K562 (cell line): ENCODE measurements around the gene SLC38A2. TPM values are rescaled to one million over a fixed set of nuclear protein-coding genes. Genes with fewer than 3 reads are reported as not detected.

Source experiments
- ATAC-seq: fragments of 200-7000 bp; cut with Tn5 transposase; 3 replicates; pipeline ENCODE4 v1.9.1; 2020; ENCODE audit warnings: moderate library complexity
- BruUV-seq: library from RNA; stranded (reverse); fragments of 400-500 nt; replicated peaks from 2 replicates; lab custom pipeline; 2021; lab: Mats Ljungman, UMichigan
- CTCF ChIA-PET: fragments of 300-600 bp; formaldehyde crosslinking; extraction: SDS; loops from one replicate; lab custom pipeline; 2021; ENCODE audit warnings: low intra/inter-chr PET ratio; lab: Yijun Ruan, JAX
- POLR2A ChIA-PET: fragments of 300-600, 350-650 bp; sonication (Branson Sonifier 250); formaldehyde crosslinking; extraction: SDS; loops from one replicate; lab custom pipeline; 2021; ENCODE audit warnings: antibody characterized with exemption, inconsistent platforms; lab: Yijun Ruan, JAX
- DNase-seq, 4 experiments: peaks; one replicate each; pipeline versions ENCODE4 v3.0.0 to v3.0.0-alpha.2; 2011 to 2018; ENCODE audit warnings: low spot score in 3 of 4, mixed read lengths in 3 of 4; ENCODE audit errors: extremely low read depth in 1 of 4
- FAIRE-seq: peaks from 2 replicates; lab custom pipeline; 2011; peaks lifted over from hg19 to GRCh38; lab: Jason Lieb, UNC
- H2AFZ ChIP-seq: 2 replicates; pipeline ENCODE4 v1.6.0; 2011; ENCODE audit warnings: low read depth, low read length, control low read depth, inconsistent platforms
- H3K27ac ChIP-seq: fragments of 200-600 bp; 3 replicates; pipeline ENCODE4 v1.8.0; 2011; ENCODE audit warnings: low read depth, mild to moderate bottlenecking, control low read depth, inconsistent platforms, low read length, moderate library complexity, mixed read lengths; ENCODE audit errors: extremely low read depth
- H3K27me3 ChIP-seq, 2 experiments: fragments of 300-600 bp in 1 of 2; 2 replicates in 1 of 2; 3 replicates in 1 of 2; pipeline versions ENCODE4 v1.6.0 to v1.8.0; 2011; ENCODE audit warnings: inconsistent platforms in 2 of 2, low read length in 2 of 2, mild to moderate bottlenecking in 1 of 2, mixed read lengths in 1 of 2, moderate library complexity in 1 of 2; ENCODE audit not compliant: control insufficient read depth in 2 of 2, insufficient read depth in 2 of 2
- H3K36me3 ChIP-seq: fragments of 300-600 bp; 3 replicates; pipeline ENCODE4 v1.8.0; 2011; ENCODE audit warnings: mild to moderate bottlenecking, low read length, inconsistent platforms; ENCODE audit not compliant: control insufficient read depth, insufficient read depth
- H3K4me1 ChIP-seq, 2 experiments: fragments of 200-600 bp in 1 of 2; replicated peaks in 1 of 2; 2 replicates in 1 of 2; 3 replicates in 1 of 2; pipeline versions ENCODE4 v1.5.1 to v1.8.0; 2011; ENCODE audit warnings: inconsistent platforms in 2 of 2, low read length in 2 of 2, mild to moderate bottlenecking in 1 of 2, mixed read lengths in 1 of 2, moderate library complexity in 1 of 2; ENCODE audit not compliant: control insufficient read depth in 2 of 2, insufficient read depth in 2 of 2
- H3K4me2 ChIP-seq: 2 replicates; pipeline ENCODE4 v1.6.1; 2011; ENCODE audit warnings: low read length, control low read depth, inconsistent platforms, mixed read lengths; ENCODE audit not compliant: insufficient read depth
- H3K4me3 ChIP-seq: fragments of 200-600 bp; sonication (generic), shearing (Covaris generic); 2 replicates; pipeline ENCODE4 v1.5.1; 2016; ENCODE audit warnings: control low read depth, inconsistent platforms
- H3K79me2 ChIP-seq: fragments of 200-600 bp; 3 replicates; pipeline ENCODE4 v1.8.0; 2011; ENCODE audit warnings: low read length, inconsistent platforms; ENCODE audit not compliant: control insufficient read depth, insufficient read depth
- H3K9ac ChIP-seq, 2 experiments: 2 replicates each; pipeline versions ENCODE4 v1.6.0 to v1.6.1; 2011; ENCODE audit warnings: low read depth in 2 of 2, low read length in 2 of 2, control low read depth in 1 of 2, inconsistent platforms in 1 of 2, mild to moderate bottlenecking in 1 of 2, mixed read lengths in 1 of 2; ENCODE audit not compliant: insufficient read depth in 1 of 2
- H3K9me1 ChIP-seq: one replicate; pipeline ENCODE4 v1.6.0; 2011; ENCODE audit warnings: inconsistent platforms, mild to moderate bottlenecking, low read length, moderate library complexity; ENCODE audit not compliant: control insufficient read depth, insufficient read depth
- H3K9me3 ChIP-seq: replicated peaks from 2 replicates; pipeline ENCODE4 v1.5.1; 2011; ENCODE audit warnings: low read depth, low read length, inconsistent platforms; ENCODE audit not compliant: control insufficient read depth, insufficient read depth
- H4K20me1 ChIP-seq: replicated peaks from 2 replicates; pipeline ENCODE4 v1.6.1; 2011; ENCODE audit warnings: low read length, inconsistent platforms, mixed read lengths; ENCODE audit not compliant: control insufficient read depth, insufficient read depth
- ERF ChIP-seq: fragments of 450-650 bp; formaldehyde crosslinking; IDR thresholded peaks from 2 replicates; pipeline ENCODE4 v1.4.0; 2020; ENCODE audit warnings: mild to moderate bottlenecking, mixed read lengths
- POLR2AphosphoS5 ChIP-seq: IDR thresholded peaks from 2 replicates; pipeline ENCODE4 v1.6.1; 2011; ENCODE audit warnings: mild to moderate bottlenecking, low read depth, low read length, moderate library complexity; ENCODE audit not compliant: control insufficient read depth, insufficient read depth
- SRSF3 ChIP-seq: fragments of 200-400 bp; formaldehyde crosslinking; IDR thresholded peaks from 2 replicates; pipeline ENCODE4 v1.6.1; 2016; ENCODE audit warnings: mild to moderate bottlenecking, low read length, moderate library complexity; ENCODE audit not compliant: insufficient read depth
- ZFPM2 ChIP-seq: fragments of 250-450 bp; sonication (Bioruptor Pico); IDR thresholded peaks from 2 replicates; pipeline ENCODE4 v1.5.1; 2022; ENCODE audit warnings: mild to moderate bottlenecking
- in situ Hi-C: fragments of 300-500 bp; cut with MboI; formaldehyde crosslinking; loops from 4 replicates; pipeline ENCODE4 v1.15.0; 2018; ENCODE audit warnings: inconsistent platforms, mixed read lengths
- intact Hi-C: fragments of 100-400 bp; cut with micrococcal nuclease; formaldehyde crosslinking; loops from 2 replicates; pipeline ENCODE4 v1.14.2; 2022
- polyA plus RNA-seq, 8 experiments: library from polyadenylated mRNA; depleted of rRNA in 4 of 8; stranded (reverse) in 5 of 8; unstranded in 3 of 8; fragments of >200 nt; fragmentation: Nextera tagmentation in 2 of 8; fragmentation: Illumina TruSeq in 1 of 8; extraction: Ambion mirVana in 2 of 8; extraction: Trizol in 1 of 8; gene quantifications; 2 replicates each; pipeline versions ENCODE4 v1.2.1 to v1.2.3, GENCODE V29; 2011 to 2014; ENCODE audit warnings: inconsistent platforms in 1 of 8, missing spikeins in 1 of 8
- total RNA-seq, 7 experiments: library from RNA; depleted of rRNA in 6 of 7; stranded (reverse); fragments of >200 nt in 6 of 7; fragmentation: Illumina TruSeq in 2 of 7; extraction: Trizol in 2 of 7; gene quantifications; 2 replicates each; pipeline versions ENCODE4 v1.2.1 to v1.2.3, GENCODE V29; 2011 to 2021; ENCODE audit warnings: low replicate concordance in 1 of 7
- TF ChIP-seq, protein P1 (sequence below): sonication (generic); formaldehyde crosslinking; IDR thresholded peaks from 2 replicates; pipeline ENCODE4 v1.8.0; 2022; ENCODE audit warnings: mild to moderate bottlenecking, low read depth, missing genetic modification reagents
- TF ChIP-seq, protein P2 (sequence below), 2 experiments: fragments of 450-650 bp; formaldehyde crosslinking in 1 of 2; IDR thresholded peaks; 2 replicates each; pipeline versions ENCODE4 v1.4.0 to v1.6.1; 2014 to 2020; ENCODE audit warnings: mild to moderate bottlenecking in 2 of 2, borderline replicate concordance in 1 of 2, low read depth in 1 of 2

Gene SLC38A2
- total and polyA plus RNA-seq, 9 of the 15 experiments (the other 6 are each of a cell fraction or from before 2014, with no cell fraction given) = 98.7 to 292 (median 143) TPM

DNA sequence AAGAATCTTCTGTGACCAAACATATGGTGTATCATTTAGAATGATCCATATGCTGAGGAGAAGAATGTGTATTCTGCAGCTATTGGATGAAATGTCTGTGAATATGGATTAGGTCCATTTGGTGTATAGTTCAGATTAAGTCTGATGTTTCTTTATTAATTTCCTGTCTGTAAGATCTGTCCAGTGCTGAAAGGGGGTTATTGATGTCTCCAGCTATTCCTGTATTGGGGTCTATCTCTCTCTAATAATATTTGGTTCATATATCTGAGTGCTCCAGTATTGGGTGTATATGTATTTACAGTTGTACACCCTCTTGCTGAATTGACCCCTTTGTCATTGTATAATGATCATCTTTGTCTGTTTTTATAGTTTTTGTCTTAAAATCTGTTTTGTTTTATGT lies 33.5 kb downstream of the SLC38A2 start:
- no peak overlapping the region for H3K4me2 ChIP-seq
- no peaks in the 10 kb centered on the region for H3K9me1 ChIP-seq
- FAIRE-seq (no peak), ATAC-seq (no peak), DNase-seq (no peak)
- CTCF ChIA-PET = no interaction called here
- H3K27ac ChIP-seq = no peak overlapping the region
- H2AFZ ChIP-seq = no peak overlapping the region
- no peaks in the 10 kb centered on the region for H3K79me2 ChIP-seq
- no peak overlapping the region for H3K4me3 ChIP-seq
- no peaks in the 10 kb centered on the region for H3K9me3 ChIP-seq
- H3K36me3 ChIP-seq = no peaks in the 10 kb centered on the region
- no peaks in the 10 kb centered on the region for H3K4me1 ChIP-seq
- H3K27me3 ChIP-seq = no peaks in the 10 kb centered on the region
- TF ChIP-seq, protein P1, sequence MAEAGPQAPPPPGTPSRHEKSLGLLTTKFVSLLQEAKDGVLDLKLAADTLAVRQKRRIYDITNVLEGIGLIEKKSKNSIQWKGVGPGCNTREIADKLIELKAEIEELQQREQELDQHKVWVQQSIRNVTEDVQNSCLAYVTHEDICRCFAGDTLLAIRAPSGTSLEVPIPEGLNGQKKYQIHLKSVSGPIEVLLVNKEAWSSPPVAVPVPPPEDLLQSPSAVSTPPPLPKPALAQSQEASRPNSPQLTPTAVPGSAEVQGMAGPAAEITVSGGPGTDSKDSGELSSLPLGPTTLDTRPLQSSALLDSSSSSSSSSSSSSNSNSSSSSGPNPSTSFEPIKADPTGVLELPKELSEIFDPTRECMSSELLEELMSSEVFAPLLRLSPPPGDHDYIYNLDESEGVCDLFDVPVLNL (CRISPR knock-in tag) = no peak
- no peak for TF ChIP-seq SRSF3
- TF ChIP-seq ERF (CRISPR knock-in tag) = no peak
- TF ChIP-seq POLR2AphosphoS5 = no peak
- TF ChIP-seq, protein P2, sequence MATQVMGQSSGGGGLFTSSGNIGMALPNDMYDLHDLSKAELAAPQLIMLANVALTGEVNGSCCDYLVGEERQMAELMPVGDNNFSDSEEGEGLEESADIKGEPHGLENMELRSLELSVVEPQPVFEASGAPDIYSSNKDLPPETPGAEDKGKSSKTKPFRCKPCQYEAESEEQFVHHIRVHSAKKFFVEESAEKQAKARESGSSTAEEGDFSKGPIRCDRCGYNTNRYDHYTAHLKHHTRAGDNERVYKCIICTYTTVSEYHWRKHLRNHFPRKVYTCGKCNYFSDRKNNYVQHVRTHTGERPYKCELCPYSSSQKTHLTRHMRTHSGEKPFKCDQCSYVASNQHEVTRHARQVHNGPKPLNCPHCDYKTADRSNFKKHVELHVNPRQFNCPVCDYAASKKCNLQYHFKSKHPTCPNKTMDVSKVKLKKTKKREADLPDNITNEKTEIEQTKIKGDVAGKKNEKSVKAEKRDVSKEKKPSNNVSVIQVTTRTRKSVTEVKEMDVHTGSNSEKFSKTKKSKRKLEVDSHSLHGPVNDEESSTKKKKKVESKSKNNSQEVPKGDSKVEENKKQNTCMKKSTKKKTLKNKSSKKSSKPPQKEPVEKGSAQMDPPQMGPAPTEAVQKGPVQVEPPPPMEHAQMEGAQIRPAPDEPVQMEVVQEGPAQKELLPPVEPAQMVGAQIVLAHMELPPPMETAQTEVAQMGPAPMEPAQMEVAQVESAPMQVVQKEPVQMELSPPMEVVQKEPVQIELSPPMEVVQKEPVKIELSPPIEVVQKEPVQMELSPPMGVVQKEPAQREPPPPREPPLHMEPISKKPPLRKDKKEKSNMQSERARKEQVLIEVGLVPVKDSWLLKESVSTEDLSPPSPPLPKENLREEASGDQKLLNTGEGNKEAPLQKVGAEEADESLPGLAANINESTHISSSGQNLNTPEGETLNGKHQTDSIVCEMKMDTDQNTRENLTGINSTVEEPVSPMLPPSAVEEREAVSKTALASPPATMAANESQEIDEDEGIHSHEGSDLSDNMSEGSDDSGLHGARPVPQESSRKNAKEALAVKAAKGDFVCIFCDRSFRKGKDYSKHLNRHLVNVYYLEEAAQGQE (IDR thresholded peaks at IDR 0.05; ENCODE audit: borderline replicate concordance) = 0 out of 2 replicates have a peak, but pooled peaks have one; percentile 16
- TF ChIP-seq, protein P2 (CRISPR knock-in tag; IDR thresholded peaks at IDR 0.05; ENCODE audit: low read depth) = no peak
- TF ChIP-seq ZFPM2 (CRISPR knock-in tag) = no peak
- no peak overlapping the region for H3K9ac ChIP-seq
- no peaks in the 10 kb centered on the region for H4K20me1 ChIP-seq
- intact Hi-C loops (no loop called here), in situ Hi-C loops (loop anchor here (25.0 kb wide), 1 partner anchor 673 kb away; no protein-coding TSS in a partner anchor)
- POLR2A ChIA-PET = interaction anchor here (0.6 kb wide), 1 partner anchor 119 kb away, joined by 3 read pairs; no protein-coding TSS in a partner anchor
- BruUV-seq = no TSS peak
